K562 (cell line): ENCODE measurements around the gene SYNE1. TPM values are rescaled to one million over a fixed set of nuclear protein-coding genes. Genes with fewer than 3 reads are reported as not detected.

Experiments
- CHD7 ChIP-seq: fragments of 200-600 bp; sonication (generic); IDR thresholded peaks from one replicate; pipeline ENCODE4 v1.6.1; 2012; ENCODE audit warnings: mild to moderate bottlenecking, low read depth, low read length, inconsistent platforms
- polyA plus RNA-seq, 8 experiments: library from polyadenylated mRNA; depleted of rRNA in 4 of 8; stranded (reverse) in 5 of 8; unstranded in 3 of 8; fragments of >200 nt; fragmentation: Nextera tagmentation in 2 of 8; fragmentation: Illumina TruSeq in 1 of 8; extraction: Ambion mirVana in 2 of 8; extraction: Trizol in 1 of 8; gene quantifications; 2 replicates each; pipeline versions ENCODE4 v1.2.1 to v1.2.3, GENCODE V29; 2011 to 2014; ENCODE audit warnings: inconsistent platforms in 1 of 8, missing spikeins in 1 of 8
- total RNA-seq, 7 experiments: library from RNA; depleted of rRNA in 6 of 7; stranded (reverse); fragments of >200 nt in 6 of 7; fragmentation: Illumina TruSeq in 2 of 7; extraction: Trizol in 2 of 7; gene quantifications; 2 replicates each; pipeline versions ENCODE4 v1.2.1 to v1.2.3, GENCODE V29; 2011 to 2021; ENCODE audit warnings: low replicate concordance in 1 of 7

The SYNE1 gene
- total and polyA plus RNA-seq, 9 of the 15 experiments (the other 6 are each of a cell fraction or from before 2014, with no cell fraction given), result under 0.01 to 0.42 (median 0.08) TPM; not detected in 1

- no peak for TF ChIP-seq CHD7
- TF ChIP-seq, all 486 proteins: peak for 0
These were observed 396.0 kb downstream of the SYNE1 start (continued) for GRCh38 chr6:152241013-152241766.
